Measurements from ENCODE around the gene TTLL3. TPM values are rescaled to one million over a fixed set of nuclear protein-coding genes. Genes with fewer than 3 reads are reported as not detected.

TTLL3 gene
- polyA plus RNA-seq, 1 of the 3 experiments (the other 2 are of a cell fraction): 41.6 TPM

- Histone ChIP-seq H3K4me3 (ENCODE audit: low read depth in 2 of 2, low read length in 1 of 2) (no peak overlapping the region), H3K4me1 (ENCODE audit: control insufficient read depth in 1 of 2, insufficient read depth in 2 of 2, low read depth in 1 of 2, low read length in 1 of 2) (no peaks in the 10 kb centered on the region), H3K9me3 (no peaks in the 10 kb centered on the region), H3F3A (replicated peaks; ENCODE audit: insufficient read depth) (peaks cover 13% of the 10 kb centered on the region), H3K9me2 (no peaks in the 10 kb centered on the region), H4K20me1 (ENCODE audit: insufficient read depth) (no peaks in the 10 kb centered on the region), H3K27me3 (ENCODE audit: insufficient read depth) (no peaks in the 10 kb centered on the region), H3K79me2 (ENCODE audit: insufficient read depth) (no peaks in the 10 kb centered on the region), H3K4me2 (no peak overlapping the region), H3K36me3 (replicated peaks in 1 of 2; ENCODE audit: control insufficient read depth in 1 of 2, insufficient read depth in 2 of 2, low read length in 1 of 2) (peaks cover 13 to 26% of the 10 kb centered on the region in 2 experiments), H2AFZ (ENCODE audit: low read depth) (no peak overlapping the region), H3K9ac (no peak overlapping the region), H3K27ac (ENCODE audit: low read depth in 2 of 2, low read length in 1 of 2) (no peak overlapping the region)
- no peak for DNase-seq
- ChIA-PET POLR2A (interaction anchor here (1.1 kb wide), 1 partner anchor 9 kb away, joined by 4 read pairs; the partner anchor contains the start of gene CAMK1), CTCF (no interaction called here)
- TF ChIP-seq YY1 (IDR thresholded peaks at IDR 0.05; ENCODE audit: low read depth): no peak
- TF ChIP-seq RCOR1 (IDR thresholded peaks at IDR 0.05; ENCODE audit: low read length): no peak
- no peak for TF ChIP-seq JUND (IDR thresholded peaks at IDR 0.05)
- no peak for TF ChIP-seq EZH2phosphoT487 (IDR thresholded peaks at IDR 0.05; ENCODE audit: borderline replicate concordance, low read depth)
- no peak for TF ChIP-seq MEF2A (IDR thresholded peaks at IDR 0.05; ENCODE audit: borderline replicate concordance, low read depth)
- TF ChIP-seq SIN3A (IDR thresholded peaks at IDR 0.05; ENCODE audit: borderline replicate concordance, low read depth, low read length): no peak
- no peak for TF ChIP-seq ELF1 (IDR thresholded peaks at IDR 0.05)
- TF ChIP-seq RFX5 (IDR thresholded peaks at IDR 0.05; ENCODE audit: low read length): no peak
- no peak for TF ChIP-seq RXRA (IDR thresholded peaks at IDR 0.05; ENCODE audit: borderline replicate concordance, low read depth)
- no peak for TF ChIP-seq POLR2AphosphoS5 (IDR thresholded peaks at IDR 0.05; ENCODE audit: low read depth, low read length)
- no peak for TF ChIP-seq RAD21 (IDR thresholded peaks at IDR 0.05; ENCODE audit: low read length)
- TF ChIP-seq EP300 (IDR thresholded peaks at IDR 0.05; ENCODE audit: borderline replicate concordance in 1 of 2, low read depth in 1 of 2, low read length in 1 of 2): no peak
- no peak for TF ChIP-seq GATA2 (CRISPR knock-in tag; IDR thresholded peaks at IDR 0.05)
- no peak for TF ChIP-seq PBX3 (IDR thresholded peaks at IDR 0.05)
- no peak for TF ChIP-seq NFIC (IDR thresholded peaks at IDR 0.05; ENCODE audit: borderline replicate concordance)
- no peak for TF ChIP-seq MAX (IDR thresholded peaks at IDR 0.05; ENCODE audit: low read depth)
- 91% methylated on average over 5 of the region's 6 CpGs for WGBS (ENCODE audit: low lambda C conversion rate)
Measured at GRCh38 chr3:9779075-9779593, 30.9 kb upstream of the TTLL3 start.

GRCh38 chr3:9779721-9780457 is 30.2 kb upstream of the TTLL3 start:
- Histone ChIP-seq H3K4me1 (ENCODE audit: control insufficient read depth in 1 of 2, insufficient read depth in 2 of 2, low read depth in 1 of 2, low read length in 1 of 2) (no peaks in the 10 kb centered on the region), H3K27ac (ENCODE audit: low read depth in 2 of 2, low read length in 1 of 2) (no peak overlapping the region), H3K27me3 (ENCODE audit: insufficient read depth) (no peaks in the 10 kb centered on the region), H4K20me1 (ENCODE audit: insufficient read depth) (no peaks in the 10 kb centered on the region), H3K9ac (no peak overlapping the region), H3F3A (replicated peaks; ENCODE audit: insufficient read depth) (peaks cover 13% of the 10 kb centered on the region), H3K36me3 (replicated peaks in 1 of 2; ENCODE audit: control insufficient read depth in 1 of 2, insufficient read depth in 2 of 2, low read length in 1 of 2) (peaks cover 14 to 31% of the 10 kb centered on the region in 2 experiments), H3K9me3 (no peaks in the 10 kb centered on the region), H3K4me3 (ENCODE audit: low read depth in 2 of 2, low read length in 1 of 2) (no peak overlapping the region), H2AFZ (ENCODE audit: low read depth) (no peak overlapping the region), H3K4me2 (no peak overlapping the region), H3K9me2 (no peaks in the 10 kb centered on the region), H3K79me2 (ENCODE audit: insufficient read depth) (no peaks in the 10 kb centered on the region)
- CTCF ChIA-PET: no interaction called here
- POLR2A ChIA-PET: no interaction called here
- DNase-seq: no peak
- WGBS (ENCODE audit: low lambda C conversion rate): 83% methylated on average over 8 of the region's 8 CpGs
- TF ChIP-seq FOXM1 (IDR thresholded peaks at IDR 0.05; ENCODE audit: low read depth) (no peak), CTCF (IDR thresholded peaks at IDR 0.05) (no peak), RFX5 (IDR thresholded peaks at IDR 0.05; ENCODE audit: low read length) (no peak), SIN3A (IDR thresholded peaks at IDR 0.05; ENCODE audit: borderline replicate concordance, low read depth, low read length) (no peak), MEF2A (IDR thresholded peaks at IDR 0.05; ENCODE audit: borderline replicate concordance, low read depth) (no peak), ELF1 (IDR thresholded peaks at IDR 0.05) (no peak), MXI1 (IDR thresholded peaks at IDR 0.05; ENCODE audit: low read depth, low read length) (no peak), POLR2AphosphoS5 (IDR thresholded peaks at IDR 0.05; ENCODE audit: low read depth, low read length) (no peak), GATA2 (CRISPR knock-in tag; IDR thresholded peaks at IDR 0.05) (no peak), PBX3 (IDR thresholded peaks at IDR 0.05) (no peak)
